ENCODE results near the gene TRIOBP.
A peak's percentile ranks its signal among the peaks of the same experiment; 100 is the strongest.

Gene TRIOBP

GRCh38 chr22:37659897-37660708 lies 36.7 kb upstream of the TRIOBP start:
- Mint-ChIP-seq H3K4me3 (peak overlapping the region; percentile 89), H3K36me3 (ENCODE audit: low read depth) (peaks cover 19% of the 10 kb centered on the region), H3K4me1 (ENCODE audit: low read depth) (peaks cover 36% of the 10 kb centered on the region), H3K9me3 (no peaks in the 10 kb centered on the region), H3K27me3 (ENCODE audit: low read depth) (no peaks in the 10 kb centered on the region), H3K27ac (peak overlapping the region; percentile 61)
- DNase-seq (ENCODE audit: low spot score): no peak

GRCh38 chr22:37660709-37661045 lies 36.2 kb upstream of the TRIOBP start:
- no peaks in the 10 kb centered on the region for H3K27me3 Mint-ChIP-seq (ENCODE audit: low read depth)
- H3K27ac Mint-ChIP-seq: peak overlapping the region; percentile 61
- peaks cover 19% of the 10 kb centered on the region for H3K36me3 Mint-ChIP-seq (ENCODE audit: low read depth)
- peaks cover 36% of the 10 kb centered on the region for H3K4me1 Mint-ChIP-seq (ENCODE audit: low read depth)
- H3K9me3 Mint-ChIP-seq: no peaks in the 10 kb centered on the region
- peak overlapping the region; percentile 89 for H3K4me3 Mint-ChIP-seq
- no peak for DNase-seq (ENCODE audit: low spot score)

GRCh38 chr22:37661160-37661924 lies 35.5 kb upstream of the TRIOBP start:
- peaks cover 16% of the 10 kb centered on the region for H3K36me3 Mint-ChIP-seq (ENCODE audit: low read depth)
- DNase-seq (ENCODE audit: low spot score): no peak
- H3K27ac Mint-ChIP-seq: no peak overlapping the region
- H3K27me3 Mint-ChIP-seq (ENCODE audit: low read depth): no peaks in the 10 kb centered on the region
- peaks cover 36% of the 10 kb centered on the region for H3K4me1 Mint-ChIP-seq (ENCODE audit: low read depth)
- peak overlapping the region; percentile 89 for H3K4me3 Mint-ChIP-seq
- H3K9me3 Mint-ChIP-seq: no peaks in the 10 kb centered on the region

GRCh38 chr22:37662039-37662438 lies 34.8 kb upstream of the TRIOBP start:
- no peaks in the 10 kb centered on the region for H3K9me3 Mint-ChIP-seq
- no peak for DNase-seq (ENCODE audit: low spot score)
- no peaks in the 10 kb centered on the region for H3K27me3 Mint-ChIP-seq (ENCODE audit: low read depth)
- H3K36me3 Mint-ChIP-seq (ENCODE audit: low read depth): peaks cover 19% of the 10 kb centered on the region
- peak overlapping the region; percentile 26 for H3K27ac Mint-ChIP-seq
- H3K4me3 Mint-ChIP-seq: no peak overlapping the region
- peaks cover 36% of the 10 kb centered on the region for H3K4me1 Mint-ChIP-seq (ENCODE audit: low read depth)

GRCh38 chr22:37663521-37664140 lies 33.2 kb upstream of the TRIOBP start:
- no peak for DNase-seq (ENCODE audit: low spot score)
- Mint-ChIP-seq H3K36me3 (ENCODE audit: low read depth) (peaks cover 19% of the 10 kb centered on the region), H3K4me3 (no peak overlapping the region), H3K27me3 (ENCODE audit: low read depth) (no peaks in the 10 kb centered on the region), H3K27ac (no peak overlapping the region), H3K4me1 (ENCODE audit: low read depth) (peaks cover 30% of the 10 kb centered on the region), H3K9me3 (no peaks in the 10 kb centered on the region)

- DNase-seq (ENCODE audit: low spot score): no peak
- Mint-ChIP-seq H3K4me1 (ENCODE audit: low read depth) (peaks cover 28% of the 10 kb centered on the region), H3K4me3 (no peak overlapping the region), H3K27ac (no peak overlapping the region), H3K9me3 (no peaks in the 10 kb centered on the region), H3K36me3 (ENCODE audit: low read depth) (peaks cover 19% of the 10 kb centered on the region), H3K27me3 (ENCODE audit: low read depth) (no peaks in the 10 kb centered on the region)
Observed at GRCh38 chr22:37664249-37665101, 32.4 kb upstream of the TRIOBP start.

GRCh38 chr22:37665487-37665886 lies 31.4 kb upstream of the TRIOBP start:
- H3K27ac Mint-ChIP-seq: no peak overlapping the region
- peaks cover 18% of the 10 kb centered on the region for H3K4me1 Mint-ChIP-seq (ENCODE audit: low read depth)
- H3K27me3 Mint-ChIP-seq (ENCODE audit: low read depth): no peaks in the 10 kb centered on the region
- peaks cover 16% of the 10 kb centered on the region for H3K36me3 Mint-ChIP-seq (ENCODE audit: low read depth)
- no peaks in the 10 kb centered on the region for H3K9me3 Mint-ChIP-seq
- DNase-seq (ENCODE audit: low spot score): no peak
- no peak overlapping the region for H3K4me3 Mint-ChIP-seq

- Mint-ChIP-seq H3K4me3 (no peak overlapping the region), H3K27me3 (ENCODE audit: low read depth) (no peaks in the 10 kb centered on the region), H3K9me3 (no peaks in the 10 kb centered on the region), H3K4me1 (ENCODE audit: low read depth) (peaks cover 27% of the 10 kb centered on the region), H3K36me3 (ENCODE audit: low read depth) (peaks cover 11% of the 10 kb centered on the region), H3K27ac (no peak overlapping the region)
- no peak for DNase-seq (ENCODE audit: low spot score)
Observed at GRCh38 chr22:37669586-37669985, 27.3 kb upstream of the TRIOBP start.

GRCh38 chr22:37672206-37672919 lies 24.5 kb upstream of the TRIOBP start:
- DNase-seq (ENCODE audit: low spot score): no peak
- no peaks in the 10 kb centered on the region for H3K27me3 Mint-ChIP-seq (ENCODE audit: low read depth)
- peaks cover 35% of the 10 kb centered on the region for H3K4me1 Mint-ChIP-seq (ENCODE audit: low read depth)
- H3K27ac Mint-ChIP-seq: peak overlapping the region; percentile 60
- H3K4me3 Mint-ChIP-seq: peak overlapping the region; percentile 54
- peaks cover 9% of the 10 kb centered on the region for H3K36me3 Mint-ChIP-seq (ENCODE audit: low read depth)
- H3K9me3 Mint-ChIP-seq: no peaks in the 10 kb centered on the region

GRCh38 chr22:37672920-37673455 lies 23.9 kb upstream of the TRIOBP start:
- peak overlapping the region; percentile 54 for H3K4me3 Mint-ChIP-seq
- no peak for DNase-seq (ENCODE audit: low spot score)
- H3K36me3 Mint-ChIP-seq (ENCODE audit: low read depth): peaks cover 11% of the 10 kb centered on the region
- no peaks in the 10 kb centered on the region for H3K27me3 Mint-ChIP-seq (ENCODE audit: low read depth)
- H3K27ac Mint-ChIP-seq: peak overlapping the region; percentile 85
- H3K9me3 Mint-ChIP-seq: no peaks in the 10 kb centered on the region
- H3K4me1 Mint-ChIP-seq (ENCODE audit: low read depth): peaks cover 37% of the 10 kb centered on the region

GRCh38 chr22:37674248-37674647 lies 22.6 kb upstream of the TRIOBP start:
- H3K36me3 Mint-ChIP-seq (ENCODE audit: low read depth): peaks cover 15% of the 10 kb centered on the region
- DNase-seq (ENCODE audit: low spot score): no peak
- H3K9me3 Mint-ChIP-seq: no peaks in the 10 kb centered on the region
- peak overlapping the region; percentile 98 for H3K4me3 Mint-ChIP-seq
- H3K27ac Mint-ChIP-seq: peak overlapping the region; percentile 84
- no peaks in the 10 kb centered on the region for H3K27me3 Mint-ChIP-seq (ENCODE audit: low read depth)
- peaks cover 40% of the 10 kb centered on the region for H3K4me1 Mint-ChIP-seq (ENCODE audit: low read depth)

- peak; percentile 87 for DNase-seq (ENCODE audit: low spot score)
- Mint-ChIP-seq H3K9me3 (no peaks in the 10 kb centered on the region), H3K4me1 (ENCODE audit: low read depth) (peaks cover 43% of the 10 kb centered on the region), H3K27ac (peak within 1 kb of the TSS; percentile 99), H3K36me3 (ENCODE audit: low read depth) (peaks cover 22% of the 10 kb centered on the region), H3K4me3 (peak within 1 kb of the TSS; percentile 98), H3K27me3 (ENCODE audit: low read depth) (no peaks in the 10 kb centered on the region)
Observed at GRCh38 chr22:37674951-37675929, 21.6 kb upstream of the TRIOBP start, which contains the start of gene LGALS1. Gene LGALS1 (plus strand): TSS chr22:37675636. CDS start chr22:37675703, 67 bp downstream.

Measured in T-helper 2 cell treated with Interferon-gamma antibody and Interleukin-4, amounts not matched to agents 5 μg/mL and 100 μg/mL, for 36 hours (primary cell).